ENCODE data around the gene GK2. TPM values are rescaled to one million over a fixed set of nuclear protein-coding genes. Genes with fewer than 3 reads are reported as not detected.

Gene GK2
- total and polyA plus RNA-seq, 9 of the 15 experiments (the other 6 are each of a cell fraction or from before 2014, with no cell fraction given) = 0.07 TPM; not detected in 8

- 35% methylated on average over 1 of the region's 1 CpG for WGBS (ENCODE audit: insufficient coverage, low coverage, missing lambda C conversion rate)
- CTCF ChIA-PET (ENCODE audit: low intra/inter-chr PET ratio) = no interaction called here
Observed at GRCh38 chr4:79402332-79402851, 5.6 kb downstream of the GK2 start.

More at GRCh38 chr4:79402332-79402851, 5.6 kb downstream of the GK2 start:
- POLR2A ChIA-PET = no interaction called here
- H3K4me3 ChIP-seq = no peak overlapping the region
- no peaks in the 10 kb centered on the region for H3K4me1 ChIP-seq (replicated peaks in 1 of 2; ENCODE audit: control insufficient read depth in 2 of 2, insufficient read depth in 2 of 2, low read length in 2 of 2)
- no peaks in the 10 kb centered on the region for H4K20me1 ChIP-seq (replicated peaks; ENCODE audit: control insufficient read depth, insufficient read depth, low read length)
- TF ChIP-seq ETV5 (CRISPR knock-in tag; IDR thresholded peaks at IDR 0.05; ENCODE audit: low read depth) = no peak
- no peak for TF ChIP-seq FOXK2 (conservative IDR thresholded peaks at IDR 0.05 in 1 of 2, IDR thresholded peaks at IDR 0.05 in 1 of 2; ENCODE audit: low read depth in 2 of 2)
- TF ChIP-seq FOXP4 (CRISPR knock-in tag; IDR thresholded peaks at IDR 0.05; ENCODE audit: borderline replicate concordance) = no peak
- no peak for TF ChIP-seq FUS (optimal IDR thresholded peaks at IDR 0.05; ENCODE audit: low read depth, low read length)
- no peak for TF ChIP-seq RNF219 (CRISPR knock-in tag; IDR thresholded peaks at IDR 0.05)
- TF ChIP-seq ELK3 (CRISPR knock-in tag; IDR thresholded peaks at IDR 0.05) = no peak
- TF ChIP-seq HSF4 (CRISPR knock-in tag; IDR thresholded peaks at IDR 0.05; ENCODE audit: borderline replicate concordance) = no peak
- no peak for TF ChIP-seq BMI1 (IDR thresholded peaks at IDR 0.05; ENCODE audit: low read length)
- no peak for TF ChIP-seq TEAD2 (tag; IDR thresholded peaks at IDR 0.05)
- TF ChIP-seq RHOXF2B (CRISPR knock-in tag; conservative IDR thresholded peaks at IDR 0.05) = no peak
- TF ChIP-seq RBM34 (IDR thresholded peaks at IDR 0.05; ENCODE audit: borderline replicate concordance, insufficient read depth, low read length) = no peak
- DNase-seq (ENCODE audit: extremely low read depth in 1 of 4, low spot score in 3 of 4) = no peak
- no peaks in the 10 kb centered on the region for H3K79me2 ChIP-seq (ENCODE audit: control insufficient read depth, insufficient read depth, low read length)
- no peak overlapping the region for H3K27ac ChIP-seq (ENCODE audit: extremely low read depth, low read depth, low read length)
- intact Hi-C loops (cut with micrococcal nuclease) (no loop called here), in situ Hi-C loops (cut with MboI) (no loop called here)
- no peaks in the 10 kb centered on the region for H3K9me1 ChIP-seq (ENCODE audit: control insufficient read depth, insufficient read depth, low read length)
- ATAC-seq = no peak
- no peaks in the 10 kb centered on the region for H3K36me3 ChIP-seq (ENCODE audit: control insufficient read depth, insufficient read depth, low read length)
- H3K9me3 ChIP-seq (replicated peaks; ENCODE audit: control insufficient read depth, insufficient read depth, low read depth, low read length) = no peaks in the 10 kb centered on the region
- no peak overlapping the region for H3K4me2 ChIP-seq (ENCODE audit: insufficient read depth, low read length)
- H3K27me3 ChIP-seq (ENCODE audit: control insufficient read depth in 2 of 2, insufficient read depth in 2 of 2, low read length in 2 of 2) = no peaks in the 10 kb centered on the region
- FAIRE-seq = no peak
- no peak overlapping the region for H2AFZ ChIP-seq (ENCODE audit: low read depth, low read length)
- no peak overlapping the region for H3K9ac ChIP-seq (ENCODE audit: insufficient read depth in 1 of 2, low read depth in 2 of 2, low read length in 2 of 2)
- BruUV-seq (replicated peaks) = no TSS peak
